A673 (cell line): ENCODE measurements around the gene CCDC116. TPM values are rescaled to one million over a fixed set of nuclear protein-coding genes. Genes with fewer than 3 reads are reported as not detected.
A peak's percentile ranks its signal among the peaks of the same experiment; 100 is the strongest.

Source experiments
- BruUV-seq: library from RNA; stranded (reverse); fragments of 400-500 nt; replicated peaks from 2 replicates; lab custom pipeline; 2021; lab: Mats Ljungman, UMichigan
- CTCF ChIA-PET: fragments of 300-600 bp; sonication (Branson Sonifier 250); formaldehyde crosslinking; loops from one replicate; lab custom pipeline; 2022; ENCODE audit warnings: antibody characterized with exemption; lab: Charles Lee
- POLR2A ChIA-PET: fragments of 300-600 bp; sonication (Branson Sonifier 250); formaldehyde crosslinking; loops from one replicate; lab custom pipeline; 2022; ENCODE audit warnings: antibody characterized with exemption; ENCODE audit not compliant: low non-redundant PET; lab: Charles Lee
- DNase-seq: peaks from one replicate; pipeline ENCODE4 v3.0.0-alpha.2; 2015; ENCODE audit warnings: low spot score
- H3K27ac ChIP-seq: fragments of 200-600 bp; sonication (generic); 2 replicates; pipeline ENCODE4 v1.5.1; 2016; ENCODE audit warnings: mixed run types, low read depth, mild to moderate bottlenecking, mixed read lengths, antibody characterized with exemption, low read length; ENCODE audit not compliant: poor library complexity, severe bottlenecking
- H3K27me3 ChIP-seq: fragments of 200-600 bp; sonication (generic); replicated peaks from 2 replicates; pipeline ENCODE4 v1.6.1; 2017; ENCODE audit warnings: mixed run types, low read depth, mild to moderate bottlenecking, mixed read lengths, antibody characterized with exemption, low read length; ENCODE audit not compliant: insufficient read depth, poor library complexity
- H3K36me3 ChIP-seq: fragments of 200-600 bp; sonication (generic); 2 replicates; pipeline ENCODE4 v1.6.1; 2016; ENCODE audit warnings: mixed run types, mild to moderate bottlenecking, mixed read lengths, antibody characterized with exemption, low read length; ENCODE audit not compliant: insufficient read depth, poor library complexity, severe bottlenecking
- H3K4me1 ChIP-seq: fragments of 200-600 bp; sonication (generic); 2 replicates; pipeline ENCODE4 v1.6.1; 2017; ENCODE audit warnings: mixed run types, mild to moderate bottlenecking, mixed read lengths, antibody characterized with exemption, low read length; ENCODE audit not compliant: insufficient read depth, poor library complexity, severe bottlenecking
- H3K4me3 ChIP-seq: fragments of 200-600 bp; sonication (generic); 2 replicates; pipeline ENCODE4 v1.5.1; 2016; ENCODE audit warnings: low read depth, mixed run types, mild to moderate bottlenecking, mixed read lengths, low read length; ENCODE audit not compliant: poor library complexity, severe bottlenecking
- H3K9me3 ChIP-seq: fragments of 200-600 bp; sonication (generic); 2 replicates; pipeline ENCODE4 v1.6.1; 2016; ENCODE audit warnings: mixed run types, low read depth, mild to moderate bottlenecking, mixed read lengths, antibody characterized with exemption, low read length; ENCODE audit not compliant: poor library complexity, severe bottlenecking
- CTCF ChIP-seq: fragments of 300-800, 200-600 bp; sonication (generic); conservative IDR thresholded peaks from 2 replicates; pipeline ENCODE4 v1.5.1; 2017; ENCODE audit warnings: low read depth, mild to moderate bottlenecking, antibody characterized with exemption, low read length, moderate library complexity, mixed read lengths
- EZH2 ChIP-seq: fragments of 200-600 bp; sonication (generic); IDR thresholded peaks from 2 replicates; pipeline ENCODE4 v1.6.1; 2017; ENCODE audit warnings: borderline replicate concordance, low read depth, mild to moderate bottlenecking, mixed read lengths, antibody characterized with exemption, low read length; ENCODE audit not compliant: poor library complexity, severe bottlenecking
- intact Hi-C: fragments of 100-400 bp; cut with micrococcal nuclease; formaldehyde crosslinking; loops from one replicate; pipeline ENCODE4 v1.10.0; 2022; ENCODE audit not compliant: unreplicated experiment
- total RNA-seq: library from RNA; stranded (reverse); gene quantifications from 2 replicates; pipeline ENCODE4 v1.2.3, GENCODE V29; 2021

CCDC116 gene
- total RNA-seq, 1 experiment from 2014 or later = 1.3 TPM

GRCh38 chr22:21666786-21667185, 34.2 kb downstream of the CCDC116 start:
- no TSS peak for BruUV-seq
- Histone ChIP-seq H3K27ac (no peak overlapping the region), H3K9me3 (no peaks in the 10 kb centered on the region), H3K4me1 (peaks cover 4% of the 10 kb centered on the region), H3K27me3 (no peaks in the 10 kb centered on the region), H3K4me3 (peak overlapping the region; percentile 72), H3K36me3 (peaks cover 7% of the 10 kb centered on the region)
- ChIA-PET CTCF (no interaction called here), POLR2A (no interaction called here)
- TF ChIP-seq CTCF (no peak), EZH2 (no peak)
- DNase-seq = no peak
- intact Hi-C loops = no loop called here

GRCh38 chr22:21669026-21669425, 36.5 kb downstream of the CCDC116 start:
- no peak for TF ChIP-seq CTCF
- TF ChIP-seq EZH2 = no peak
- peaks cover 4% of the 10 kb centered on the region for H3K4me1 ChIP-seq
- BruUV-seq = no TSS peak
- POLR2A ChIA-PET = no interaction called here
- H3K9me3 ChIP-seq = no peaks in the 10 kb centered on the region
- H3K4me3 ChIP-seq = no peak overlapping the region
- CTCF ChIA-PET = no interaction called here
- no peak for DNase-seq
- H3K36me3 ChIP-seq = peaks cover 17% of the 10 kb centered on the region
- H3K27me3 ChIP-seq = no peaks in the 10 kb centered on the region
- H3K27ac ChIP-seq = no peak overlapping the region
- intact Hi-C loops = no loop called here

- no peaks in the 10 kb centered on the region for H3K27me3 ChIP-seq
- H3K27ac ChIP-seq = no peak overlapping the region
- intact Hi-C loops = no loop called here
- H3K4me3 ChIP-seq = no peak overlapping the region
- TF ChIP-seq EZH2 (no peak), CTCF (no peak)
- CTCF ChIA-PET = interaction anchor here (0.6 kb wide), 1 partner anchor 45 kb away, joined by 3 read pairs; no protein-coding TSS in a partner anchor
- BruUV-seq = no TSS peak
- H3K36me3 ChIP-seq = peaks cover 24% of the 10 kb centered on the region
- peaks cover 1% of the 10 kb centered on the region for H3K4me1 ChIP-seq
- DNase-seq = no peak
- H3K9me3 ChIP-seq = no peaks in the 10 kb centered on the region
- POLR2A ChIA-PET = no interaction called here
Measured at GRCh38 chr22:21672107-21672629, 39.6 kb downstream of the CCDC116 start.
